Naive B cell (primary cell): ENCODE results near the gene SLC13A5. TPM values are rescaled to one million over a fixed set of nuclear protein-coding genes. Genes with fewer than 3 reads are reported as not detected.
A peak's percentile ranks its signal among the peaks of the same experiment; 100 is the strongest.
"Not testable (repeated sequence)": the region's sequence is repeated elsewhere in the genome, so short reads cannot be mapped to it uniquely, and the experiment has no call there.

Source experiments
- ATAC-seq, 2 donors: fragments of 150-1000 bp; cut with Tn5 transposase; 2 replicates each; pipeline ENCODE4 v1.10.0; 2021; ENCODE audit warnings: low read depth in 2 of 2, mild to moderate bottlenecking in 2 of 2, moderate library complexity in 2 of 2
- DNase-seq: peaks from one replicate; pipeline ENCODE4 v3.0.0; 2022
- H3K27ac Mint-ChIP-seq, 6 donors: one replicate each; pipeline ENCODE4 v1.8.0; 2020 to 2022; ENCODE audit warnings: mild to moderate bottlenecking in 6 of 6, mixed read lengths in 6 of 6, moderate library complexity in 5 of 6, inconsistent platforms in 2 of 6
- H3K27me3 Mint-ChIP-seq, 3 donors: one replicate each; pipeline ENCODE4 v1.8.0; 2021 to 2022; ENCODE audit warnings: mixed read lengths in 3 of 3, mild to moderate bottlenecking in 1 of 3
- H3K36me3 Mint-ChIP-seq, 2 donors: one replicate each; pipeline ENCODE4 v1.8.0; 2020 to 2022; ENCODE audit warnings: mixed read lengths in 2 of 2, inconsistent platforms in 1 of 2, mild to moderate bottlenecking in 1 of 2
- H3K4me1 Mint-ChIP-seq, 3 donors: one replicate each; pipeline ENCODE4 v1.8.0; 2020 to 2022; ENCODE audit warnings: mixed read lengths in 3 of 3, inconsistent platforms in 1 of 3, mild to moderate bottlenecking in 1 of 3, moderate library complexity in 1 of 3
- H3K4me3 Mint-ChIP-seq, 8 donors: one replicate each; pipeline ENCODE4 v1.8.0; 2020 to 2022; ENCODE audit warnings: mild to moderate bottlenecking in 8 of 8, mixed read lengths in 8 of 8, moderate library complexity in 8 of 8, inconsistent platforms in 2 of 8
- H3K9me3 Mint-ChIP-seq, 7 donors: one replicate each; pipeline ENCODE4 v1.8.0; 2020 to 2022; ENCODE audit warnings: mixed read lengths in 7 of 7, mild to moderate bottlenecking in 5 of 7, inconsistent platforms in 2 of 7, moderate library complexity in 1 of 7
- polyA plus RNA-seq, 6 donors: library from polyadenylated mRNA; unstranded; fragments of 300-500 nt; fragmentation: Illumina TruSeq; gene quantifications; one replicate each; pipeline ENCODE4 v1.2.3, GENCODE V29; 2021; ENCODE audit warnings: low read depth in 6 of 6

Gene SLC13A5
- polyA plus RNA-seq, 6 donors from 2014 or later: 0.37 TPM; not detected in 5

DNA sequence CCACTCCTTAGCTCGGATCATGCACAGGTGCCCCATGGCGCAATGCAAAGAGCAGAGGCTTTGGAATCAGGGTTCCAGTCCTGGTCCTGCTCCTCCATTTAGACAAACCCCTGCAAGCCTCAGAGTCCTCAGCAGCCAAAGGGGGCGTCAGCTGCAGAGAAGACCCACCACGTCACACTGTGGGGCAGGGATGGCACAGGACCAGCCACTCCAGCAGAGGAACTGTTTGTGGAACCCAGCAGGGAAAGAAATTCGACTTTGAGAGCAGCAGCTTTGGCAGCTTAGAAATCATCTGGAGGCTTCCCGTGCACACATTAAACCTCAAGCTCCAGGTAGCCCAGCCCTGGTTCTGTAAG lies 36.4 kb downstream of the SLC13A5 start:
- H3K27ac Mint-ChIP-seq: no peak overlapping the region
- H3K4me1 Mint-ChIP-seq: peaks cover 3 to 15% (median 9%) of the 10 kb centered on the region in 3 donors
- no peaks in the 10 kb centered on the region for H3K9me3 Mint-ChIP-seq
- no peaks in the 10 kb centered on the region for H3K36me3 Mint-ChIP-seq
- DNase-seq (no peak), ATAC-seq (no peak)
- H3K4me3 Mint-ChIP-seq: no peak overlapping the region
- H3K27me3 Mint-ChIP-seq: peaks cover 11 to 19% (median 16%) of the 10 kb centered on the region in 3 donors

DNA sequence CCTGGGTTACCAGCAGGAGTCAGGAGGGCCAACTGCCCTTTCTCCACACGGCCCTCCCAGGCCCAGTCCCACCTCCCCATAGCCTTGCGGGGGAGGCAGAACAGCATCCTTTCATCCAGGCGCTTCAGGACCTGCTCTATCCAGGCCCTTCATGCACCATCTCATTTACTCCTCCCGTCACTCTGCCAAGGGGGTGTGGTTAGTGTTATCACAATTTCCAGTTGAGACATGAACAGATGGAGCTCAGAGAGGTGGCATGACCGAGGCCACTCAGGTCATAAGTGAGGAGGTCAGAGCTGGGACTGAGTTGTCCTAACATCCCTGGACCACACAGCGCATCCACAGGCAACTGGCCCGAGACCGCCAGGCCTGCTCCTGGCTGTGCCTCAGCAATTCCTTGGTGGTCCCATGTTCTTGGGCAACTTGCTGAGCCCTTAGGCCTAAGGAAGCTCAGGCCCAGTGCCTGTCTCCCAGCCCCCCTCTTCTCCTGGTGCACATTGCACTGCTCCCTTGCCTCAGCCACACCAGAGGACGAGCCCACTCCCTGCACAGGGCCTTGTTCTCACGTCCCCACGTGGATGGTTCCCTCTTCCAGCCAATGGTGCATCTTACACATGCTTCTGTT lies 37.9 kb downstream of the SLC13A5 start:
- H3K9me3 Mint-ChIP-seq: no peaks in the 10 kb centered on the region
- no peak for ATAC-seq
- no peak overlapping the region for H3K4me3 Mint-ChIP-seq
- H3K4me1 Mint-ChIP-seq: peaks cover 3 to 15% (median 9%) of the 10 kb centered on the region in 3 donors
- H3K36me3 Mint-ChIP-seq: no peaks in the 10 kb centered on the region
- peaks cover 9 to 13% (median 11%) of the 10 kb centered on the region in 3 donors for H3K27me3 Mint-ChIP-seq
- H3K27ac Mint-ChIP-seq: peak overlapping the region in 2 of 6 donors; percentile 29 to 87
- DNase-seq: no peak

DNA sequence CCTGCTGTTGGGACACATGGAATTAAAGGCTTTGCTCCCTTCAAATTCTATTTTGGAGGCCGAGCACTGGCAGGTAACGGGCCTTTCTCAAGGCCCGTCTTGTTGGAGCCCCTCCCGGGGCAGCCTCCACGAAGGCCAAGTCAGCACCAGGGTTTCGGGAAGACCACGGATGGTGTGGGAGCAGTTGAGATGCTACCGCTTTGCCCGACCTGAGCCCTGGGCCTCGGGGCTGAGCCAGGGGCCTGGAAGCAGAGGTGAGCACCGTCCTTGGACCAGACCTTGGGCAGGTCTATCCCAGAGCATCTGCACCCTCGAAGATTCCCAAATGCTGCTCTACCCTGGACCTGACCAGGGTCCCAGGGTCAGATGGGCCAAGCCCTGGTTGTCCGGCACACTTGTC lies 38.6 kb downstream of the SLC13A5 start:
- H3K36me3 Mint-ChIP-seq: no peaks in the 10 kb centered on the region
- DNase-seq (no peak), ATAC-seq (no peak)
- peaks cover 9 to 13% (median 11%) of the 10 kb centered on the region in 3 donors for H3K27me3 Mint-ChIP-seq
- no peak overlapping the region for H3K27ac Mint-ChIP-seq
- H3K4me3 Mint-ChIP-seq: no peak overlapping the region
- no peaks in the 10 kb centered on the region for H3K9me3 Mint-ChIP-seq
- peaks cover 3 to 19% (median 9%) of the 10 kb centered on the region in 3 donors for H3K4me1 Mint-ChIP-seq

DNA sequence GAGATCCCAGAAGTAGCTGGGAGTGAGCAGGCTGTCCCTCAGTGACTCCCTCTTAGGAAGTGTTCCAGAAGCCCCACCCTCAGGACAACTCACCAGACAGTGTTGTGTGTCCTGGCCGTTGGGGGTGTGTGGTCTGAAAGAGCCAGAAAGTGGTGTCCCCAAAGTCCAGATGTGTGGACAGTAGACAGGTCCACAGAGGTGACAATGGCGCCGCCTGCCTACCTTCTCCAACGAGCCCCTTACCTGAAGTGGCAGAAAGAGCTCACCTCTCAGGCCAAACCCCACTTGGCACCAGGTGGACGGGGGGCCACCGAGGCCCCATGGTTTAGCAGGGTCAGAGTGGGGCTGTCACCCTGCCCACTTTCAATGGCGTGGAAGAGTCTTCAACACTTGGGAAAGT lies 41.7 kb downstream of the SLC13A5 start:
- Mint-ChIP-seq H3K27ac (no peak overlapping the region), H3K27me3 (no peaks in the 10 kb centered on the region), H3K9me3 (no peaks in the 10 kb centered on the region), H3K4me1 (peaks cover 12 to 24% (median 16%) of the 10 kb centered on the region in 3 donors), H3K4me3 (no peak overlapping the region), H3K36me3 (peaks cover 0 to 5% of the 10 kb centered on the region in 2 donors)
- ATAC-seq (no peak), DNase-seq (no peak)

DNA sequence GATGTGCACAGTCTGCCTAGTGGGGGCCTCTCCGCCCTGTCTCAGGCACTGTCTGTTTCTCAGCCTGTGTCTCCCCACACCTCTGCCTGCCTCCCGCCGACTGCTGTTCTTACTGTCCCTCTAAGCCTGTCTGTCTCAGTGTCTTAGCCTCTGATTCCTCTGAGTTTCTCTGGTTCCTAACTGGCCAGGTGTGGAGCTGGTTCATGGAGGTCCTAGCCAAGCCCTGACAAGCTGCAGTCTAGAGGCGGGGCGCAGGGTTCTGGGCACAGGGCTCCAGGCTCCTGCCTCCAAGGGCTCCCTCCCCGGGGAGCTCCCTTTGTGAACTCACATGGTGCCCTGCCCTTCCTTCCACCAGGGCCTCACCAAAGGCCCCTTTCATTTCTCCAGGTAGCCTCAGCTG lies 42.2 kb downstream of the SLC13A5 start:
- H3K27ac Mint-ChIP-seq: no peak overlapping the region
- H3K4me3 Mint-ChIP-seq: no peak overlapping the region
- H3K27me3 Mint-ChIP-seq: no peaks in the 10 kb centered on the region
- DNase-seq (no peak), ATAC-seq (no peak)
- H3K36me3 Mint-ChIP-seq: peaks cover 0 to 5% of the 10 kb centered on the region in 2 donors
- H3K9me3 Mint-ChIP-seq: no peaks in the 10 kb centered on the region
- H3K4me1 Mint-ChIP-seq: peaks cover 12 to 24% (median 21%) of the 10 kb centered on the region in 3 donors

DNA sequence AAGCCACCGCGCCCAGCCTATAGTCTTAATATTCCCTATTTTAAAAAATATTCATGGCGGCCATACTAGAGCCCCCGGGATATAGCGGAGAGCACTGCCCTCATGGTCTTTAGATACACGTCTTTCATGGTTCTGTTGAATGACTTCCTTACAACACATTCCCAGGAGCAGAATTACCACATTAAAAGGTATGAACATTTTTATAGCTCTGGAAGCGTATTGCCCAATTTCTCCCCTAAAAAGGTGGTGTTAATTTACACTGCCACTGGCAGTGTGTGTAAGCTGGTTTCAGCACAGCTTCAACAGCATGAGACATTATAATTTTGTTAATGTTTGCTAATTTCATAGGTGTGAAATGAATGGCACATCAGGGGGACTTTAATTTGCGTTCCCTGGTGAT lies 42.6 kb downstream of the SLC13A5 start:
- no peak for ATAC-seq
- H3K36me3 Mint-ChIP-seq: peaks cover 0 to 5% of the 10 kb centered on the region in 2 donors
- peaks cover 12 to 24% (median 24%) of the 10 kb centered on the region in 3 donors for H3K4me1 Mint-ChIP-seq
- no peak overlapping the region for H3K4me3 Mint-ChIP-seq
- no peak overlapping the region for H3K27ac Mint-ChIP-seq
- no peaks in the 10 kb centered on the region for H3K27me3 Mint-ChIP-seq
- DNase-seq: no peak
- no peaks in the 10 kb centered on the region for H3K9me3 Mint-ChIP-seq

DNA sequence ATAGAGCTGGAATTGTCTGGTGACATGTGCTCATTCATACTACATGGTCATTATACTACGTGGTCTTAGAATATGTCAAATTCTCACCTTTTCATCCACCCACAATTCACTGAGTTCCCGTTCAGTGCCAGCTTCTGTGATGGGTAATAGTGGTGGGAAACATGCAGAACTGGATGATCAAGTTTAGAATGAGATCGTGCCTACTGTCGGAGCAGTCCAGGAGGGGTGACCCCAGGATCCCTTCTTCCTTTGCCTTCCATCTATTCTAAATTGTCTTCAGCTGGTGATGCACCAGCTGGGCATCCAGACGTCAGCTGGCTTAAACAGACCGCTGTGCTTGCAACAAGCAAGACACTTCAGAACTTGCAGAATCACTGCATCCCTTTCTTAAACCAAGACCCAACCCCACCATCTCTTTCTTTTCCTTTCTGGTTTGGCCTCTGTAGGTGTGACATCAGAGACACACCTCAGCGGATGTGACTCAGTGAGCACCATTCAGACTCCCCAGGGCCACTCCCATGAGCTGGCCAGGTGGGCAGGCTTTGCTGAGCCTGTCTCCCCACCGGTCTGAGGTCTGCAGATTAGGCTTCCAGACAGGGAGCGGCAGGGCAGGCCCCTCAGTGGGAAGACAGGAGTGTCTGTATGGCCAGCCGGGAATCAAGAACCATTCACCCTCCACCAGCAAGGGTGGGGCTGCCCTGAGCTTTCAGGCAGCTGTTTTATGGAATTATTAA lies 43.5 kb downstream of the SLC13A5 start:
- peak overlapping the region in 1 of 6 donors; percentile 94 for H3K27ac Mint-ChIP-seq
- no peak overlapping the region for H3K4me3 Mint-ChIP-seq
- no peak for ATAC-seq
- H3K27me3 Mint-ChIP-seq: no peaks in the 10 kb centered on the region
- H3K36me3 Mint-ChIP-seq: peaks cover 0 to 5% of the 10 kb centered on the region in 2 donors
- H3K4me1 Mint-ChIP-seq: peaks cover 12 to 26% (median 24%) of the 10 kb centered on the region in 3 donors
- DNase-seq: no peak
- H3K9me3 Mint-ChIP-seq: no peaks in the 10 kb centered on the region

DNA sequence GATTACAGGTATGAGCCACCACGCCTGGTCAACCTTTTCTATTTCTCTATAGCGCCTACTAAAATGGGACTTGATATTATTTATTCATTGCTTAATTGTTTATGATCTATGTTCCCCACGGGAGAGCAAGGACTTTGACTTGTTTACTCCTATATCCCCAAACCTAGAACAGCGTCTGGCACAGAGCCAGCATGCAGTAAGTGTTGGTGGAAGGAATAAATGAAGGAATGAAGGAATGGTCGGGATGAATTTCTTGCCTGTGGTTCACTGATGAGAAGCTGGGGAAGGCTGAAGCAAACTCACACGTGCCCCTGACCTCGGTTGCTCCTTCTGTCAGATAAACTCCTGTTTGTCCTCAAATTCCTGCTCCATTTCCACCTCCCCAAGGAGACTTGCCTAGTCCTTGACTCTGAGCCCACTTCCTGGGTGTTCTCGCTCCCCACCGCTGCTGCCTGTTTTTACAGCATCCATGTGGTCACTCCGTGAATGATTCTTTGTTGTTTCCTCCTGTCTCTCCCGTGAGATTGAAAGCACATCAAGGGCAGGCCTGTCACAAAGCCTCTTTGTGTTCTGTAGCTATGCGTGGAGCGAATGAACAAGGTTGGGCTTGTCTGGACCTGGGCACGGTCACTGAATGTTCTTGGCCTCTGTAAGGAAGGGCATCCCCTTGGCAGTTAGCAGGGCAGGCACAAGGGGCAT lies 44.3 kb downstream of the SLC13A5 start:
- Mint-ChIP-seq H3K27me3 (no peaks in the 10 kb centered on the region), H3K36me3 (peaks cover 0 to 5% of the 10 kb centered on the region in 2 donors), H3K4me1 (peaks cover 12 to 29% (median 24%) of the 10 kb centered on the region in 3 donors), H3K9me3 (no peaks in the 10 kb centered on the region), H3K27ac (peak overlapping the region in 2 of 6 donors; percentile 44 to 73), H3K4me3 (no peak overlapping the region)
- ATAC-seq (no peak), DNase-seq (no peak)

DNA sequence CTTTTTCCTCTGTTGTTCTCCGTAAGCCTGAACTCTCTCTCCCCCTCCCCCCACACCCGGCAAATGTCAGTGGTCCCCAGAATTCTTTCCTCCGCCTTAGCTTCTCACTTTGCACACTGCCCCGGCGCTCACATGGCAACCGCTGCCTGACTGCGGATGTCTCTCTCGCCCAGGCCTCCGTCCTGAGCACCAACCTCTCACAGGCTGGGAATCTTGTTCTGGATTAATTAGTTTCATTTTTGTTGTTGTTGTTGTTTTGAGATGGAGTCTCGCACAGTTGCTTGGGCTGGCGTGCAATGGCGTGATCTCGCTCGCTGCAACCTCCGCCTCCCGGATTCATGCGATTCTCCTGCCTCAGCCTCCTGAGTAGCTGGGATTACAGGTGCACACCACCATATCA lies 45.0 kb downstream of the SLC13A5 start:
- ATAC-seq (no peak), DNase-seq (no peak)
- H3K27me3 Mint-ChIP-seq: no peaks in the 10 kb centered on the region
- H3K4me1 Mint-ChIP-seq: peaks cover 9 to 30% (median 24%) of the 10 kb centered on the region in 3 donors
- H3K27ac Mint-ChIP-seq: peak overlapping the region in 1 of 6 donors; percentile 88
- H3K4me3 Mint-ChIP-seq: no peak overlapping the region
- H3K9me3 Mint-ChIP-seq: no peaks in the 10 kb centered on the region
- H3K36me3 Mint-ChIP-seq: peaks cover 0 to 5% of the 10 kb centered on the region in 2 donors

DNA sequence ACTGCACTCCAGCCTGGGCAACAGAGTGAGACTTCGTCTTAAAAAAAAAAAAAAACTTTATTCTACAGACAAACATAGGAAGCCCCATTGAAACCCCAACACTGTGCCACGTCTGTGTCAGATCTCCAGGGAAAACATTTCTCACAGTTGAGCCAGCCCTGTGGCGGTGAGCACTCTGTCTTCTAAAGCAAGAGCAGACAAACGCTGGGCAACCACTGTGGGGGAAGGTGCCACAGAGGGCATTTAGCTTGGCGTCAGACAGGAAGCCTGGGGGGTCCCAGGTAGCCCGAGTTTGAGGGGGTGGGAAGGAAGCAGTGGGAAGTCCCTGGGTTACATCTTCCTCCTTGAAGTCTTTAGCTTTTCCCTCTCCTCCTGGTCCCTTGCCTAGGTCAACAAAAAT lies 45.7 kb downstream of the SLC13A5 start:
- DNase-seq (no peak), ATAC-seq (no peak)
- Mint-ChIP-seq H3K27ac (peak overlapping the region in 4 of 6 donors; percentile 55 to 84 (median 76)), H3K9me3 (no peaks in the 10 kb centered on the region), H3K27me3 (no peaks in the 10 kb centered on the region), H3K36me3 (peaks cover 5 to 6% of the 10 kb centered on the region in 2 donors), H3K4me1 (peaks cover 14 to 35% (median 28%) of the 10 kb centered on the region in 3 donors), H3K4me3 (peak overlapping the region in 1 of 8 donors; percentile 30)

DNA sequence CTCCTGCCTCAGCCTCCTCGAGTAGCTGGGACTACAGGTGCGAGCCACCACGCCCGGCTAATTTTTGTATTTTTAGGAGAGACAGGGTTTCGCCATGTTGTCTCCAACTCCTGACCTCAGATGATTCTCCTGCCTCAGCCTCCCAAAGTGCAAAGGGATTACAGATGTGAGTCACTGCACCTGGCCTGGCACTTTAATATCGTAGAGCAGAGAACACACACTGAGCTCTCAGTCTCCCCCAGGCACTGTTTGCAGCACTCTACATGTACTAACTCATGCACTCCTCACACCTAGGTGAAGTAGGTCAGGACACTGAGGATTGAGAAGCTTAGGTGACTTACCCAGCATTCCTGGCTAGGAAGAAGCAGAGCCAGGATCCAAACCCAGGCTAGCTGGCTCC lies 46.6 kb downstream of the SLC13A5 start:
- no peak for ATAC-seq
- no peaks in the 10 kb centered on the region for H3K9me3 Mint-ChIP-seq
- peaks cover 5 to 6% of the 10 kb centered on the region in 2 donors for H3K36me3 Mint-ChIP-seq
- H3K27me3 Mint-ChIP-seq: no peaks in the 10 kb centered on the region
- H3K27ac Mint-ChIP-seq: peak overlapping the region in 2 of 6 donors; percentile 49 to 50
- DNase-seq: no peak
- H3K4me1 Mint-ChIP-seq: peaks cover 20 to 43% (median 34%) of the 10 kb centered on the region in 3 donors
- no peak overlapping the region for H3K4me3 Mint-ChIP-seq

DNA sequence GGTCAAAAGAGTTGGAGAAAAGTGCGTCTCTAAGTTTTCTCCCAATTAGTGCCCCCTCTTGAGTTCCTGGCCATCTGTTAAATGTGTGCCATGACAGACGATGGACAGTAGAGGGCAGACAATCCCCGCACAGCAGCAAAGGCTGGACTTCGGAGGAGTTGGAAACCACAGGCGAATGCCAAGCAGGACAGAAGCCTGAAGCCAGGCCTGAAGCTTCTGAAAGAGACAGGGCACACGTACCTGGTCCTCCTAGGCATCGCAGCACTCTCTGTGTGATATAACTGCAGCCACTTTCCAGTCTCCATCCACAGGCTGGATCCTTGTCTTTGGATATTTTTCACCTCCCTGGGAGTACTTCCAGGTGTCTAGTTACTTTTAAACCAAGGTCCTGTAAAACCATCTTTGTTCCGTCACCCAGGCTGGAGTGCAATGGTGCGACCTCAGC lies 47.1 kb downstream of the SLC13A5 start:
- Mint-ChIP-seq H3K27ac (peak overlapping the region in 3 of 6 donors; percentile 20 to 50 (median 30)), H3K4me3 (peak overlapping the region in 1 of 8 donors; percentile 51), H3K9me3 (no peaks in the 10 kb centered on the region), H3K36me3 (peaks cover 5 to 6% of the 10 kb centered on the region in 2 donors), H3K4me1 (peaks cover 24 to 47% (median 39%) of the 10 kb centered on the region in 3 donors), H3K27me3 (no peaks in the 10 kb centered on the region)
- ATAC-seq: peak; percentile 61 to 62
- DNase-seq: peak; percentile 41

DNA sequence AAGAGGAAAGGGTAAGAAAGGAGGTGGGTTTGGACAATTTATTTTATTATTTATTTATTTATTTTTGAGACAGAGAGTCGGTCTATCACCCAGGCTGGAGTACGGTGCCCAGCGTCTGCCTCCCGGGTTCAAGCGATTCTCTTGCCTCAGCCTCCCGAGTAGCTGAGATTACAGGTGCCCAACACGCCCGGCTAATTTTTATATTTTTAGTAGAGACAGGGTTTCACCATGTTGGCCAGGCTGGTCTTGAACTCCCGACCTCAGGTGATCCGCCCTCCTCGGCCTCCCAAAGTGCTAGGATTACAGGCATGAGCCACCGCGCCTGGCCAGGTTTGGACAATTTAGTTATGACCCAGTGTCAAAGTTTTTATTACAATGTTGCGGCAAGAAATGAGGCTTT lies 50.0 kb downstream of the SLC13A5 start:
- ATAC-seq, H3K27me3 Mint-ChIP-seq, H3K36me3 Mint-ChIP-seq, H3K9me3 Mint-ChIP-seq, DNase-seq: not testable (repeated sequence)
- H3K4me1 Mint-ChIP-seq: peaks cover 42 to 64% (median 46%) of the 10 kb centered on the region in 3 donors
- peak overlapping the region in 1 of 6 donors; percentile 50 for H3K27ac Mint-ChIP-seq
- H3K4me3 Mint-ChIP-seq: peak overlapping the region in 2 of 8 donors; percentile 12 to 27
